Measurements from ENCODE around the gene MAGEB17. TPM values are rescaled to one million over a fixed set of nuclear protein-coding genes. Genes with fewer than 3 reads are reported as not detected.
"Not testable (repeated sequence)": the region's sequence is repeated elsewhere in the genome, so short reads cannot be mapped to it uniquely, and the experiment has no call there.

MAGEB17 gene, protein sequence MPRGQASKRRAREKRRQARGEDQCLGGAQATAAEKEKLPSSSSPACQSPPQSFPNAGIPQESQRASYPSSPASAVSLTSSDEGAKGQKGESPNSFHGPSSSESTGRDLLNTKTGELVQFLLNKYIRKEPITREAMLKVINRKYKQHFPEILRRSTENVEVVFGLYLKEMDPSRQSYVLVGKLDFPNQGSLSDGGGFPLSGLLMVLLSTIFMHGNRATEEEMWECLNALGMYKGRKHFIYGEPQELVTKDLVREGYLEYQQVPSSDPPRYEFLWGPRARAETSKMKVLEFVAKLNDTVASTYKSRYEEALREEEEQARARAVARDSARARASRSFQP
- polyA plus RNA-seq (2013, experiment 1 of 2; ENCODE audit: insufficient read length), result 0.63 TPM
- polyA plus RNA-seq (2013, experiment 2 of 2; ENCODE audit: insufficient read length), result 0.49 TPM

DNA sequence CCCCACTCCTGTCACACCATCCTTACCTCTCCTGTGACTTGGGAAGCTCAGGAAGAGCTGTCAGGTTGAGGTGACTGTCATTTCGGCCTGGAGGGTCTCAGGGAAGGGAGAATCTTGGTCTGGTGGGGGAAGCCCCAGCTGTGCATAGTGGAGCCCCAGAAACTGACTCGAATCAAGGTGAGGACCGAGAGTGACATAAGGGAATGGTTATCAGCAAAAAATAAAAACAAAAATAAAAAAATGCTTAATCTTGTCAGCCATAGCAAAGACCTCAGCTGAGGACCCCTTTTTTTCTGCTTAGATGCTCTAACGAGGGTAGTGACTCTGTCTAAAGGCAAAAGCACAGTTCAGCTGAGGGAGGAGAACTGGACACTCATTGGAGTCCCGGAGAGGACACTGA lies at the start of gene MAGEB17:
Gene MAGEB17 (plus strand): TSS at position 301 of the 400 bp plus-strand sequence. CDS start 2,902 bp downstream, outside the sequence.
- no peak for DNase-seq

DNA sequence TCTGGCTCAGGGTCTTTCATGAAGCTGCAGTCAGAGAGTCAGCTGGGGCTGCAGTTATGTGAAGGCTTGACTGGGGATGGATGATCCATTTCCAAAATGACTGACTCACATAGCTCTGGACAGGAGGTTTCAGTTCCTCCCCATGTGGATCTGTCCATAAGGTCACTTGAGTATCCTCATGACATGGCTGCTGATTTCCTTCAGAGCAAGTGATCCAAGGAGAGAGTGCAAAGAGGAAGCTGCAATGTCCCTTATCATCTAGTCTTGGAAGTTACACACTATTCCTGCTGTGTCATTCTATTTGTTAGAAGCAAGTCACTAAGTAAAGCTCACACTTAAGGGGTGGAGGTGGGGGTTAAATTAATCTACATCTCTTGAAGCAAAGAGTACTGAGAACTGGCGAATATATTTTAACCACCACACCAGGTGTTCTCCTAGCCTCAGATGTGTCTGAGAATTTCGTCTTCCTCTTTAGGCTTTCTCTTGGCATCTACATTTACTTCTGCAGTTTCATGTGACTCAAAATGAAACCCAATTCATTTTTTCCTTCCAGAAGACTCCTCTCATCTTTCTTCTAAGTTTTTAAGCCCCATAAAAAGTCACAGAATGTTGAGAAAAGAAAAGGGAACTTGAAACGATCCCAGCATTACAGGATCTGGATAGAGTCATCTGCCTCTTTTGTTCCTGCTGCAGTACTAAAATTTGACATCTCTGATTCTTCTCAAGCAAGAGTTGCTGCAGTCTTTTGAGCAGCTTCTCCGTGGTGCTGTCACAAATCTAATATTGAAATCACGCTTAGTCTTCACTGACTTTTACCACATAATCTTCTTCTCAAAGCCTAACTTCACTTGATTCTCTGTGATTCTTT lies 47.7 kb upstream of the MAGEB17 start:
- DNase-seq, result no peak

DNA sequence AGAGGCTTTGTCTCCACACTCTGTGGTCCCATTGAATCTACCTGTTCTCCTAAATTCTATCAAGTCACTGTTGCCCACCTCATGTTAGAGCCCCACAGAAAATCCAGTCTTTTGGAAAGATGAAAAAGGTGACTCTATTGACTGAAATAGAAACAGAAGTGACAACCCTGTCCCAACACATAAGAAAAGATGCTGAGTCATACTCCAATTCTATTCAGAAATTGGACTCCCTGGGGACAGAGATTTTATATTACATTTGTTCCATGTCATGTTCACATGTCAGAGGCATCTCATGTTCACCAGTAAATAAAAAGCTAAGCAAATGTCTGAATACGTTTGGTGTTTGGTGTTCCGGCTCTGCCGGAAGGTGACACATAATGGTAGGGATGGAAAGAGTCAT lies 46.9 kb upstream of the MAGEB17 start:
- peak; percentile 18 for DNase-seq

DNA sequence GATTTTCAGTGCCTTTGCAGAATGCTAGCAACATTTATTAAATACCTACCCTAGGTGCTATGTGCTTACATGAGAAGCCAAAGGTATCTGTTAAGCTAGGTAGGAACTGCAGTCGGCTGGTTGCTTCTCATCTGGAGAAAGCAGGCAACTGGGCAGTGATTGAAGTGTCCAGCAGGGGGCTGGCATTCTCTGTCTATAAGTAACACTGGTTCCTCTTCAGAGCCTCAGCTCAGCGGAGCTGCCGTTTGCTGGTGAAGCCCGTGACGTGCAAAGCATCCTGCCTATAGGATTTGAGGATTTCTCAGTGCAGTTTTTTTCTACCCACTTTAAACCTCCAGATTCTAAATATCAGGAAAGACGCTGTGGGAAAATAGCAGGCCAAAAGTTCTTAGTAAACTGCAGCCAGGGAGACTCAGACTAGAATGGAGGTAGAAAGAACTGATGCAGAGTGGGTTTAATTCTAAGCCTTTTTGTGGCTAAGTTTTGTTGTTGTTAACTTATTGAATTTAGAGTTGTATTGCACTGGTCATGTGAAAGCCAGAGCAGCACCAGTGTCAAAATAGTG lies 44.0 kb upstream of the MAGEB17 start, which contains the start of gene GRPR:
Gene GRPR (plus strand): TSS at position 344 of the 565 bp plus-strand sequence. CDS start 389 bp downstream, outside the sequence.
- DNase-seq, result peak; percentile 90

DNA sequence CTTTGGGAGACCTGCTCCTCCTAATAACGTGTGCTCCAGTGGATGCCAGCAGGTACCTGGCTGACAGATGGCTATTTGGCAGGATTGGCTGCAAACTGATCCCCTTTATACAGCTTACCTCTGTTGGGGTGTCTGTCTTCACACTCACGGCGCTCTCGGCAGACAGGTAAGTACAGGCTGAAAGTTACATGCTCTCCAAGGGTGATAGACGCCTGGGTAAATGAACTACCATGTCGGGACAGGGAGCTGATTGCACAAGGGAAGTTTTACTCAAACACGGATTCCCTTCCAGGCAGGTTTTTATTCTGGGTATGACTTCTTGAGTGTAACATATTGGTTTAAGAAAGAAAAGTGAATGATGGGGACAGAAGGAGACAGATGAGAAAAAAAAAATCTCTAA lies 43.1 kb upstream of the MAGEB17 start:
- DNase-seq, result no peak

DNA sequence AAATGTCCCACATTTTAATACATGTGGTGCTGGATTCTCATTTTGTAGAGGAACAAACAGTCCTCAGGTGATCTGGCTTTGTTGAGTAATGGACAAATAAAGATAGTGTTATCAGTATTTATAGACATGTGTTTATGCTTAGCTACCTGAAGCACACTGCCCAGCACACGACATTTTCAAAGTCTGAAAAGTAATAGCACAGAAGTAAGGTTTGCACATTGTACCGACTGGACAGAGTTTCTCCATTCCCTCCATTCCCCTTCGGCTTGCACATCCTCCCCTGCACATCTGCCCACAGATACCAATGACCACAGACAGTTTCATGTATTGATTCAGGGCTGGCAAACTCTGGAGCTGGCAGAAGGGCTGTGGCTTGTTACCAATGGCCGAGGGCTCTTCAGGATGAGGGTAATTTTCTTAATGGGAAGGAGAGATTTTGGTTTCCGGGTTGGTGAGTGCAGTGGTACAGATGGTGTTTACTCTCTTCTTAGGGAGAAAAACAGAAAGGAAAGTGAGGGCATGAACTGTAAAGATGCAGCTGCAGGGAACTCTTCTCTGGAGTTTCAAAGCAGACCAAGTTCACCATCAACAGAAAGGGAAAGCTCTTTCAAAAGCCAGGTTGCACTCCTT lies 41.6 kb upstream of the MAGEB17 start:
- DNase-seq, result no peak

DNA sequence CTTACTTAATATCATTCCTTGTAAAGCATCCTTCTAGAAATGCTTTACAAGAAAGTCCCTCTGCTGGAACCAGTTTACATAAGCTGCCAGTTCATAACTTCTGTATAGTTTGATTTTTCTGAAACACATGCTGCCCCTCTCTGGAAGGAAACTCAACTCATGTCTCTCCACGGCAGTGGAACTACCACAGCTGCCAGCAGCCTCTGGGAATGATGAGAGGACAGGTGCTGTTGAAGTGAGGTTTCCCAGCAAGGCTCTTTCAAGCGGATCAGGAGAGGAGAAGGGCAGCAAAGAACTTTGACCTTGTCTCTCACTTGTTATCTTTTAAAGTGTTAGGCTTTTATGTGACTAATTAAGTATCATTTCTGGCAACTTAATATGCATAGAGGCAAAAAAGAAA lies 36.6 kb upstream of the MAGEB17 start:
- DNase-seq, result no peak

DNA sequence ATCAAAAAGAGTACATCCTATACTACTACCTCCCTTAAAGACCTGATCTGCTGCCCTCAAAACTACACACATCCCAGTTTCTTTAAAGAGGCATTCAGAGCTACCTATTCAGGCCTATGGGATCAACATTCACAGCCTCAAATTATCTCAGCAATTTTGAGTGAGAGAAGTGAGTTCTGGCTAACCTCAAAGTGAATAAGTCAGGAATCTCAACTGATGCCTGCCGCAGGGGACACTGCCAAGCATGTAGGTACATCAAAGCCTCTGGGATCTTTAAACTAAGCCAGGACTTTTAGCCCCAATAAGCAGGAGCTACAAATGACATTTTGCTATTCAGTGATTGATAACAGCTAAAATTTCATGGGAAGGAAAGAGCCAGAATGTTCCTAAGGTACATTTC lies 32.3 kb upstream of the MAGEB17 start:
- no peak for DNase-seq

DNA sequence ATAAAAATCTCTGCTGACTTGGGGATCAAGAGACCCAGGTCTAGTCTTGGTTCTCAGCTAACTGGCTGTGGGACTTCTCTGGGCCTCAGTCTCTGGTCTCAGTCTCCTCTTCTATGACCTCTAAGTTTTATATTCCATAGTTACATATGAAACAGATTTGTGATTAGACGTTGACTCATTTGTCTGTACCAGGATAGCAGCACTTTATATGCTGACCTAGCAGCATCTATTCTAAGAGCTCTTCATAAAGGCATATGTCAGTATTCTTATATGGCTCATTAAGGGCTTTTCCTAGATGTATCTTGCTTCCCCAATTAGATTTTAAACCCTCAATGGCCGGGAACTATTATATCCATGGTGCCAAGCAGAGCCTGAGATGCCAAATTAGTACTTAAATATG lies 31.2 kb upstream of the MAGEB17 start:
- no peak for DNase-seq

DNA sequence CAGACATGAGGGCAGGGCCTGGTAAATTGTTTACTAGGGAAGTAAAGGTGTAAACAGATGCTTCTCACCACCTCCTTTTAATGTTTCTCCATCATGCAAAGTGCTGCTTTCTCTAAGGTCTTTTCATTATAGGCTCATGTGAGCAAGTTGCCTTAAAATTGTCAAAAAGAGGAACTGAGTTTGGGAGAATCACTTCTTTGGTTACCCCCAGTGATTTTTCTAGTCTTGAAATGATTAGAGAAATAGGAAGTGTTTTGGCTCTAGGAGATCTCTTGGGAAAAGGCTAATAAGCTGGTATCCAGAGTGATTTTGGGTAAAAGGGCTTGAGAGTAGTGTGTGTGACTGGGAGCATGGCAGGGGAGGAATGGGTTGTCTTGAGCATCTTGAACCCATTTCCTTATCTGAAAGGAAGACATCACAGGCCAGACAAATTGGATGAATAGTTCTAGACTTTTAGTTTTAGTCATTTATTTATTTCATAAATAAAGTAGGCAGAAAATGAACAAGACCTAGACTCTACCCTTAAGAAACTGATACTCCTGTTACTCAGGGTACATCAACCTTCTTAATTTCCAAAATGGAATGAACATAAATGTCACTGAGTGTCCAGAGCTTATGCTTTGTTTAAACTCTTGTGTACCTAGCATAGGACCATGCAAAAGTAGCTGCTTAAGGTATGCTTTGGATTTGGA lies 29.7 kb upstream of the MAGEB17 start:
- DNase-seq, result no peak

DNA sequence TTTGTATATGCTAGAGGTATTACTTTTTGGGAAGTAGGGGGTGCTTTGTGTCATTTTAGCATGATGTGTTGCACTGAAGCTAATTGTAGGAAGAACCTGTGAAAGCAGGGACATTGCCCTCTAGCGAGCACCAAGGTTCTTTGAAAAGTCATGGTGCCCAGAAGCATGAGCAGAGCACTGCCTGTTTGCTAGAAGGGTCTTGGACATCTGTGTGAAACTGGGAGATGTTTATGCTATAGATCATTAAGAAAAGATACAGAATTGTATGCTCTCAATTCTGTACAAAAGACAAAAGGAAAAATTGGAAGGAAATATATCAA lies 29.2 kb upstream of the MAGEB17 start:
- no peak for DNase-seq

DNA sequence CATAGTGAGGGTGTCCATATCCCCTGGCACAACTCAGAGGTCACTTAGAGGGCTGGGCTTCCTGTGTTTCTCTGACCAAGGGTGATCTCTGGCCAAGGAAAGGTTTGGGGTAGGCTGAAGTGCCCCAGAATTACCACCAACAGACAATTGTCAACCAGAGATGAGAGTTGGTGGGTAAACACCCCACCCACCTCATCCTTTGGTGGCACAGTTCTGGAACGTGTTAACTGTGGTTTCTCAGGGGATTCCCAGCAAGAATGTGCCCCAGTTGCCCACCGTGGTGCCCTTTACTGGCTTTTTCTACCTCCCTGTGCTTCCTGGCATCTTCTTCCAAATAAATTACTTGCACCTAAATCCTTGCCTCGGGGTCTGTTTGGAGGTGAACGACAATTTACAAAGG lies 26.8 kb upstream of the MAGEB17 start:
- DNase-seq, result no peak

DNA sequence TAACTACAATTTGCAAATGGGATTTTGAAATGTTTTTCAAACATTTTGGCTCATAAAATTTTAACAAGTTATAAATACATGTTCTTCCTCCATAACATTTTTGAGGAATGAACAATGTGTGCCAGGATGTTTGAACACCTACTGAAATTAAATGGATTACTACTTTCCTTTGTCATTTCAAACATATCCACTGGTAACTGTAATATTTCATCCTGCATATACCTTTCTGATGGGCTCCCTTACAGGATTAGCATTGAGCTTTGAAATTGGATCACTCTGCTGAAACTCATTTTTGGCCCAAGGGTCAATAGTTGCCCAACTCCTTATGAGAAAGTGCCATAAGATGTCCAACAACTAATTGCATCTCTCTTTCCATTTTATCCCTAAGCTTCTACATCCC lies 26.3 kb upstream of the MAGEB17 start:
- no peak for DNase-seq

DNA sequence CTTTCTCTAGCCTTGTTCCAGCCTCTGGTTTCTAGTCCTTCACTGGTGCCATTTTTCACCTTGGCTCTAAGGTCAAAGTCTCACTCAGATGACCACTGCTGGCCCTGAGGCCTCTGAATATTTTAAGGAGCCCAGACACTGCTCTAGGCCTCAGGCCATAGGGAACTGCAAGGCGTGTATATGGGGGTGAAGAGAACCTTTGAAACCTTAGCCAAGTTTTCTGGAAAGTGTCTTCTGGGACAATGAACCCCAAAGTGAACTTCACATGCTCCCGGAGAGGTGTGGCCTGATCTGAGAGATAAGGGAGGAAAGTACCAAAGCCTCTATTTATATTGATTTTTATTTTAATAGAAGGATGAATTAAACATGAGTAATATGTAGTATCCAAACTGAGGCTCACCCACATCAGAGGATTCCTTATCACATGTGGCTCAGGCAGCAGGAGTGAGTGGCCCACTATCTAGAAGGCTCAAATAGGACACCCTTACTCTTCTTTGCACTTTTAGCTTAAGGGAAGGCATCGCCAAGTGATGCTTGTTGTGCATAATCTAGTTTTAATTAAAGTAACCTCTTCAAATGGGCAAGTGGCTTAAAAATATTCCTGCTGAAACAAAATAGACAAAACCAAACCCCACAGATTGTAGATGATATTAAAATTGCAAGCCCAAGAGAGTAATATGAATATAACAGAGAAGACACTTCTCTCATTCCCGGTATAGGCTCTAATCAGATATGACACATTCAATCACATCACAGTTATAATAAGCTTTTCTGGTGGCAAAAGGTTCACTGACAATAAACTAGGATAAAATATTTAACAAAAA lies 25.6 kb upstream of the MAGEB17 start:
- no peak for DNase-seq

DNA sequence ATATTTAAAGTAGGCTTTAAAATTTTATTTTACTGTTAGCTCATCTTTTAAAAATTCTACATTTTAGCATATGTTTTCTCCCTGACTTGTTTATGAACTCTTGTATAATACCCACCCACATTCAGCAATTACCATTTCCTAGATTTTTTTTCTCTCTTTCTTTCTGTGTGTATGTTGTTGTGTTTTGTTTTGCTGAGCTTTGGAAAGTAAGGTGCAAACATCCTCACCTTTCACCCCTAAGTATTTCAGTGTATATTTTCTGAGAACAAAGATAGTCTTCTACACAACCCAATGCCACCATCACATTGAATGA lies 25.1 kb upstream of the MAGEB17 start:
- no peak for DNase-seq

DNA sequence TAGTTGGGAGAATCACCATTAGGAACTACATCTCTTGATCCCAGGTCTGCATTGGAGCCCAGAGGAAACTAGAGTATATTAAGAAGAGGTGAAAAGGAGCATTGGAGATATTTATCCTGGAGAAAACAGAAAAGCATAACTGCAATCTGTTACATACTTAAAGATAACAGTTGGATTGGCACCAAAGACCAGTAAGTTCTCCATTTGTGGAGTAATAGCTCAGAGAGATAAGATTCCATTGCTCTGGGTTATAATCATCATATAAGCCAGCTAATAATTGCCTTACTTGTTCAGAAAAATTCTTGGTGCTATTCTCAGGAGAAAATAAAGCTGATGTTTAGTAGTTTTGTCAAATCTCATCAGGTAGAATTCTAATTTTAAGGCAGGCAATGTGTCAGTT lies 23.3 kb upstream of the MAGEB17 start:
- no peak for DNase-seq

DNA sequence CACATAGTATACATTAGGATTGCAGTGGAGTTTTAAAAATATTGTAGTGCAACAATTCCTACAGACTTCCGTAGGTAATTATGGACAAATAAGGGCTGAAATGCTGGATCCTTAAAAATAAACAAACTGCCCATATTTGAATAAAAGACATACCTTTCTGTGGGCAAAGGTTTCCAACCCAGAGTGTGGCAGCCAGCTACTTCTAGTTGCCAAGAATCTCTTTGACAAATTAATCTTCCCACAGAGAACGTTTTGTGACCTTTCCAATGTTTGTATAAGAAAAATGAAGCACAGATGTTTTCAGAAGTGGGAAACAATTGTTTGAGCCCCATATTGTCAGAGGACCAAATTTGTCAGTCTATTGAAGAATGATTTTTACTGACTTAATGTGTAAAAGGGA lies 22.9 kb upstream of the MAGEB17 start:
- DNase-seq, result no peak

DNA sequence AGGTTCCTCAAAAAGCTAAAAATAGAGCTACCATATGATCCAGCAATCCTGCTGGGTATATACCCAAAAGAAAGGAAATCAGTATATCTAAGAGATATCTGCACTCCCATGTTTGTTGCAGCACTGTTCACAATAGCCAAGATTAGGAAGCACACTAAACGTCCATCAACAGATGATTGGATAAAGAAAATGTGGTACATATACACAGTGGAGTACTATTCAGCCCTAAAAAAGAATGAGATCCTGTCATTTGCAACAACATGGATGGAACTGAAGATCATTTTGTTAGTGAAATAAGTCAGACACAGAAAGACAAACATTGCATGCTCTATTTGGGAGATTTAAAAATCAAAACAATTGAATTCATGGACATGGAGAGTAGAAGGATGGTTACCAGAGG lies 22.2 kb upstream of the MAGEB17 start:
- DNase-seq, result not testable (repeated sequence)

DNA sequence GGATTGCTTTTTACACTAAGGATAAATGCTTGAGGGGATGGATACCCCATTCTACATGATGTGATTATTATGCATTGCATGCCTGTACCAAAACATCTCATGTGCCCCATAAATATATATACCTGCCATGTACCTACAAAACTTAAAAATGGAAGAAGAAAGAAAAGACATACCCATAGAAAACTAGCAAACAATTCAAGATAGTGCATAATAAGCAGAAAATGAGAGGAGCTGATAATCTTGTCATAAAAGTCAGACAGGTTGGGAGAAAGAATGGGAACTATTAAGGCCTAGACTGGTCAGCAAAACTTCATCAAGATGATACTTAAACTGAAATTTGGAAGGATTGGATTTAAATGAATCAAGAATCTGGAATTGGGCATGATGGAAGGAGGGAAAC lies 21.6 kb upstream of the MAGEB17 start:
- no peak for DNase-seq

DNA sequence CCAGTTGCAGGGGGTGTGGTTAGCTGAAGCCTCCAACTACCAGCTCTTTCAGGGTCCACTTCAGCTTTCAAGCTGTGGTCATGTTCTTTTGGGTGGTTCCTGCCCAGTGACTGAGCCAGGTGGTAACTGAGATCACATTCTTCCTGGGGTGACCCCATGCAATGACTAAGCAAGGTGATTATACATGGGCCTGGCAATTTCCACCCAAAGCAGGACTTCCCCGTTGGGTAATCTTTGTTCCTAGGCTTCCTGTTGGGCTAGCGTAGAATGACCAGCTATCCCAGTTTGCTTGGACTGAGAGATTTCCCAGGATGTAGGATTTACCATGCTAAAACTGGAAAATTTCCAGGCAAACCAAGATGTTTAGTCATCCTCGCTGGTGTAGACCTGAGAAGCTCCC lies 18.4 kb upstream of the MAGEB17 start:
- DNase-seq, result no peak

DNA sequence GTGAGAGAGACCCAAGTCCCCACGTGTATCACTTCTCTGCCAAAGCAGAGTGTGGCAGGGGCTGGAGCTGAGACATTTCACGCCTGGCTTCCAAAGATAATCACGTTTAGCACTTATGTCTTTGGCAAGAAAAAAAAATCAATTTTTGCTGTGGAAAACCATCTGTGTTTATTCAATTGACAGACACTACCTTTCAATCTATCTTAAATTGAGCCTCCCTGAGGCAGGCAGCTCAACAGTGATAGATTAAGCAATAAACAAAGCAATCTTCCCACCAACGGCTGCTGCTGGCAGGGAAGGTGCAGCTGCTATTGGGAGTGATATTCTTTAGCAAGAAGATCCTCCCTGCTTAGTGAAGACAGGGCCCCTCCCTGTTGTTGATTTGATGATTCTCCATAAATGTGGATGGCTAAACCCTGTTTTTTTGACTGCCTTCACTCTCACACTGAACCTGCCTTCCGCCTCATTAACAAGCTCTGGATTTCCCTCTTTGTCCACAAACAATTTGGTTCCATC lies 11.6 kb upstream of the MAGEB17 start:
- DNase-seq, result no peak

All from fibroblast of skin of scalp (primary cell).